IMR-90 (cell line): Measurements from ENCODE around the gene MFSD6. TPM values are rescaled to one million over a fixed set of nuclear protein-coding genes. Genes with fewer than 3 reads are reported as not detected.

Experiments
- ATAC-seq: fragments of 200-7000 bp; cut with Tn5 transposase; 2 replicates; pipeline ENCODE4 v1.9.1; 2020; ENCODE audit warnings: low read depth, mild to moderate bottlenecking, moderate library complexity
- BruUV-seq: library from RNA; stranded (reverse); fragments of 400-500 nt; replicated peaks from 2 replicates; lab custom pipeline; 2021; lab: Mats Ljungman, UMichigan
- CTCF ChIA-PET: fragments of 300-600 bp; formaldehyde crosslinking; extraction: SDS; loops from one replicate; lab custom pipeline; 2021; ENCODE audit warnings: antibody characterized with exemption; lab: Yijun Ruan, JAX
- POLR2A ChIA-PET: fragments of 300-600 bp; sonication (Branson Sonifier 250); formaldehyde crosslinking; loops from one replicate; lab custom pipeline; 2022; ENCODE audit warnings: antibody characterized with exemption; ENCODE audit not compliant: unreplicated experiment; lab: Charles Lee
- DNase-seq: peaks from one replicate; pipeline ENCODE4 v3.0.0; 2013
- H2AFZ ChIP-seq: replicated peaks from 2 replicates; pipeline ENCODE3; 2013; ENCODE audit warnings: low read length, mild to moderate bottlenecking; ENCODE audit not compliant: poor library complexity
- H2AK5ac ChIP-seq: 2 replicates; pipeline ENCODE4 v1.6.1; 2013; ENCODE audit warnings: low read depth, low read length, inconsistent platforms
- H2AK9ac ChIP-seq: replicated peaks from 2 replicates; pipeline ENCODE3; 2013; ENCODE audit warnings: mild to moderate bottlenecking, low read depth, low read length, moderate library complexity; ENCODE audit not compliant: poor library complexity
- H2BK120ac ChIP-seq: 2 replicates; pipeline ENCODE4 v1.6.1; 2013; ENCODE audit warnings: low read depth, low read length, inconsistent platforms
- H2BK15ac ChIP-seq: 3 replicates; pipeline ENCODE4 v1.6.1; 2013; ENCODE audit warnings: low read depth, low read length, inconsistent platforms
- H2BK20ac ChIP-seq: 2 replicates; pipeline ENCODE4 v1.6.1; 2013; ENCODE audit warnings: low read depth, mild to moderate bottlenecking, inconsistent platforms, low read length, moderate library complexity
- H2BK5ac ChIP-seq: 2 replicates; pipeline ENCODE4 v1.6.1; 2013; ENCODE audit warnings: mild to moderate bottlenecking, low read depth, low read length, inconsistent platforms; ENCODE audit not compliant: poor library complexity, severe bottlenecking
- H3K14ac ChIP-seq: replicated peaks from 2 replicates; pipeline ENCODE4 v1.6.1; 2013; ENCODE audit warnings: low read depth, low read length, inconsistent platforms
- H3K18ac ChIP-seq: 2 replicates; pipeline ENCODE4 v1.6.1; 2013; ENCODE audit warnings: low read depth, low read length, control low read depth
- H3K23ac ChIP-seq: 2 replicates; pipeline ENCODE4 v1.6.1; 2013; ENCODE audit warnings: low read depth, low read length, inconsistent platforms
- H3K27ac ChIP-seq: 2 replicates; pipeline ENCODE4 v1.5.1; 2013; ENCODE audit warnings: mild to moderate bottlenecking, control low read depth, low read length; ENCODE audit not compliant: insufficient read depth
- H3K27me3 ChIP-seq: 2 replicates; pipeline ENCODE4 v1.6.1; 2013; ENCODE audit warnings: low read length; ENCODE audit not compliant: control insufficient read depth, insufficient read depth
- H3K36me3 ChIP-seq: 2 replicates; pipeline ENCODE4 v1.6.1; 2013; ENCODE audit warnings: low read length, mixed read lengths; ENCODE audit not compliant: control insufficient read depth, insufficient read depth
- H3K4ac ChIP-seq: 2 replicates; pipeline ENCODE4 v1.6.1; 2013; ENCODE audit warnings: low read depth, low read length, inconsistent platforms
- H3K4me1 ChIP-seq: 2 replicates; pipeline ENCODE4 v1.6.1; 2013; ENCODE audit warnings: low read length, mixed read lengths; ENCODE audit not compliant: control insufficient read depth, insufficient read depth
- H3K4me2 ChIP-seq: 2 replicates; pipeline ENCODE4 v1.6.1; 2013; ENCODE audit warnings: low read depth, mild to moderate bottlenecking, control low read depth, low read length, moderate library complexity
- H3K4me3 ChIP-seq: 2 replicates; pipeline ENCODE4 v1.5.1; 2013; ENCODE audit warnings: low read depth, mild to moderate bottlenecking, control low read depth, low read length, moderate library complexity; ENCODE audit not compliant: insufficient read depth
- H3K56ac ChIP-seq: 2 replicates; pipeline ENCODE4 v1.6.1; 2013; ENCODE audit warnings: low read length, inconsistent platforms; ENCODE audit not compliant: insufficient read depth; ENCODE audit errors: extremely low read depth
- H3K79me1 ChIP-seq, 2 experiments: 2 replicates each; pipeline ENCODE4 v1.6.1; 2013; ENCODE audit warnings: low read length in 2 of 2, inconsistent platforms in 1 of 2, low read depth in 1 of 2
- H3K9ac ChIP-seq: 2 replicates; pipeline ENCODE4 v1.6.1; 2013; ENCODE audit warnings: low read depth, low read length, control low read depth
- H3K9me1 ChIP-seq: 2 replicates; pipeline ENCODE4 v1.6.1; 2013; ENCODE audit warnings: low read length, inconsistent platforms; ENCODE audit not compliant: insufficient read depth
- H3K9me3 ChIP-seq: 2 replicates; pipeline ENCODE4 v1.6.1; 2013; ENCODE audit warnings: low read length; ENCODE audit not compliant: control insufficient read depth, insufficient read depth
- H4K20me1 ChIP-seq: 2 replicates; pipeline ENCODE4 v1.6.1; 2013; ENCODE audit warnings: low read length, inconsistent platforms; ENCODE audit not compliant: insufficient read depth
- H4K5ac ChIP-seq: 2 replicates; pipeline ENCODE4 v1.6.1; 2013; ENCODE audit warnings: mild to moderate bottlenecking, low read depth, low read length, control low read depth
- H4K8ac ChIP-seq, 2 experiments: 2 replicates each; pipeline ENCODE4 v1.6.1; 2013; ENCODE audit warnings: low read depth in 2 of 2, low read length in 2 of 2, control low read depth in 1 of 2, inconsistent platforms in 1 of 2
- H4K91ac ChIP-seq: 2 replicates; pipeline ENCODE4 v1.6.1; 2013; ENCODE audit warnings: low read depth, low read length, inconsistent platforms; ENCODE audit not compliant: insufficient read depth
- CEBPB ChIP-seq: IDR thresholded peaks from 2 replicates; pipeline ENCODE4 v1.6.1; 2012; ENCODE audit warnings: low read depth, low read length, improper control_type of control experiment
- MAZ ChIP-seq: IDR thresholded peaks from 2 replicates; pipeline ENCODE4 v1.6.1; 2012; ENCODE audit warnings: low read depth, mild to moderate bottlenecking, low read length, improper control_type of control experiment, moderate library complexity, borderline replicate concordance
- NFE2L2 ChIP-seq: fragments of 150-350 bp; IDR thresholded peaks from 2 replicates; pipeline ENCODE4 v1.6.1; 2016; ENCODE audit warnings: low read depth, mild to moderate bottlenecking, low read length
- RAD21 ChIP-seq: IDR thresholded peaks from 2 replicates; pipeline ENCODE4 v1.6.1; 2012; ENCODE audit warnings: low read length, improper control_type of control experiment
- RFX5 ChIP-seq: IDR thresholded peaks from 2 replicates; pipeline ENCODE4 v1.8.0; 2012; ENCODE audit warnings: low read depth, mild to moderate bottlenecking, low read length, moderate library complexity
- SMC3 ChIP-seq: fragments of 150-350 bp; IDR thresholded peaks from 2 replicates; pipeline ENCODE4 v1.6.1; 2016; ENCODE audit warnings: low read depth, mild to moderate bottlenecking, antibody characterized with exemption, low read length, moderate library complexity
- WGBS, 2 experiments: methylation state at CpG; one replicate each; pipeline versions ENCODE4 v1.1.5 to v1.1.7; 2013; ENCODE audit warnings: missing lambda C conversion rate in 2 of 2; ENCODE audit not compliant: insufficient read length in 1 of 2; ENCODE audit errors: extremely low coverage in 2 of 2; 5-methylcytosine and 5-hydroxymethylcytosine counted together
- dilution Hi-C: fragments of 300-500 bp; cut with HindIII; formaldehyde crosslinking; loops from one replicate; pipeline ENCODE4 v1.14.3; 2018; ENCODE audit warnings: low sequenced_read_pairs; ENCODE audit not compliant: unreplicated experiment
- in situ Hi-C: fragments of 300-500 bp; cut with MboI; formaldehyde crosslinking; loops from 3 replicates; pipeline ENCODE4 v1.14.3; 2019; ENCODE audit warnings: low sequenced_read_pairs, inconsistent platforms, mixed read lengths
- intact Hi-C: fragments of 100-400 bp; cut with micrococcal nuclease; formaldehyde crosslinking; loops from 2 replicates; pipeline ENCODE4 v1.10.0; 2022
- polyA plus RNA-seq, 3 experiments: library from polyadenylated mRNA; depleted of rRNA; stranded (reverse); fragments of >200 nt; gene quantifications; 2 replicates each; pipeline ENCODE4 v1.2.3, GENCODE V29; 2012; ENCODE audit warnings: low replicate concordance in 1 of 3
- total RNA-seq: library from RNA; depleted of rRNA; stranded (reverse); fragments of >200 nt; gene quantifications from 2 replicates; pipeline ENCODE4 v1.2.3, GENCODE V29; 2012

Gene MFSD6
- total and polyA plus RNA-seq, 2 of the 4 experiments (the other 2 are of a cell fraction) = 4.2 to 7.7 TPM

DNA sequence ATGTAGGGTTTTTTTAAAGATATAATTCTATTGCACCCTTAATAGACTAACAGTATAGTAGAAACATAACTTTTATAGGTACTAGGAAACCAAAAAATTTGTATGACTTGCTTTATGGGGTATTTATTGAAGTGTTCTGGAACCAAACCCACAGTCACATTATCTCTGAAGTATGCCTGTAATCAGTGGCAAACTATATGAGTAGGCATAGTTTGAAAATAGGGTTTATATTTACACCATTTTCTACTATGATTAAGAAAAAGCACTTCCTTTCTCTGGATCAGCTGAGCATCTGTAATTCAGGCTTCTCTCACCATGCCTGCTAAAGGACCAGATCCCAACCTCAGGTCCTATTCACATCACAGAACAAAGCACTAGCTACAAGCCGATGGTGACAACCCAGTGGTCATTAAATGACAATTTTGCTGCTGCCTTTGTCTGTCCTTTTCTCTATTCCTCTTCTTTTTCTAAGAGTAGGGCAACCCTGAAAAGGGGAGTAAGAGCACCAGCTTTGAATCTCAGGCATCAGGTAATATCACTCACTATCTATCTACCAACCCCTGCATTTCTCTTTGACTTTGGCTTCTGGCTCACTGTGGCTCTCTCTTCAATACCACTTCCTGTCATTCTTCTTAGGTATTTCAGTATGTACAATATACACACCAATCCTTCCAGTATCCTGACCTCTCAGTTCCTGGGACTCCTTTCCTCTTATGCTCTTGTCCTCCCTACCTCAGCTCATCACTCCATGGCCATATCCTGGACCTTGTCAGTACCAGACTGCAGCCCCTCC, 112.0 kb downstream of the MFSD6 start:
- no peak overlapping the region for H2BK20ac ChIP-seq
- H2BK15ac ChIP-seq = no peak overlapping the region
- H4K5ac ChIP-seq = no peak overlapping the region
- H4K20me1 ChIP-seq = no peaks in the 10 kb centered on the region
- CTCF ChIA-PET = no interaction called here
- no peak overlapping the region for H2AFZ ChIP-seq
- no peak overlapping the region for H2BK120ac ChIP-seq
- H3K79me1 ChIP-seq = no peaks in the 10 kb centered on the region
- no peak overlapping the region for H2AK5ac ChIP-seq
- no peak overlapping the region for H3K4me3 ChIP-seq
- in situ Hi-C loops = no loop called here
- no peaks in the 10 kb centered on the region for H3K9me1 ChIP-seq
- no CpG with 5 or more reads among the region's 1 CpG for WGBS, 2 experiments
- no peak overlapping the region for H4K8ac ChIP-seq
- H3K18ac ChIP-seq = no peak overlapping the region
- no peaks in the 10 kb centered on the region for H3K9me3 ChIP-seq
- TF ChIP-seq SMC3 (no peak), RFX5 (no peak), NFE2L2 (no peak), CEBPB (no peak), MAZ (no peak), RAD21 (no peak)
- H3K27me3 ChIP-seq = no peaks in the 10 kb centered on the region
- H3K14ac ChIP-seq = no peak overlapping the region; the same call in 1 of the 2 replicates
- no peaks in the 10 kb centered on the region for H3K4me1 ChIP-seq
- ATAC-seq (no peak), DNase-seq (no peak)
- no peak overlapping the region for H3K4me2 ChIP-seq
- H4K91ac ChIP-seq = no peak overlapping the region
- H2AK9ac ChIP-seq = no peak overlapping the region
- BruUV-seq = no TSS peak
- POLR2A ChIA-PET = no interaction called here
- no peak overlapping the region for H3K9ac ChIP-seq
- H3K23ac ChIP-seq = no peak overlapping the region
- no peak overlapping the region for H3K56ac ChIP-seq
- H2BK5ac ChIP-seq = no peak overlapping the region
- no peak overlapping the region for H3K27ac ChIP-seq
- dilution Hi-C loops = no loop called here
- intact Hi-C loops = no loop called here
- H3K36me3 ChIP-seq = 0 out of 2 replicates have a peak, but pooled peaks cover 2% of the 10 kb centered on the region
- H3K4ac ChIP-seq = no peak overlapping the region
